Neural cell (in vitro differentiated cells): ENCODE data around the gene SERINC4.

Experiments
- CTCF ChIP-seq: fragments of 450-650 bp; IDR thresholded peaks from 2 replicates; pipeline ENCODE4 v1.5.1; 2014; ENCODE audit warnings: antibody characterized with exemption, mild to moderate bottlenecking, moderate library complexity; ENCODE audit not compliant: poor library complexity, severe bottlenecking
- EP300 ChIP-seq: fragments of 450-650 bp; conservative IDR thresholded peaks from 2 replicates; pipeline ENCODE4 v1.6.1; 2014; ENCODE audit warnings: antibody characterized with exemption, mild to moderate bottlenecking, moderate library complexity; ENCODE audit not compliant: poor library complexity, severe bottlenecking
- EZH2 ChIP-seq: fragments of 200-600, 300-800 bp; shearing (Covaris generic), sonication (generic); IDR thresholded peaks from 2 replicates; pipeline ENCODE4 v1.6.1; 2014; ENCODE audit warnings: antibody characterized with exemption, low read length, borderline replicate concordance, mild to moderate bottlenecking; ENCODE audit not compliant: insufficient read depth, poor library complexity, severe bottlenecking
- MXI1 ChIP-seq: fragments of 450-650 bp; conservative IDR thresholded peaks from 2 replicates; pipeline ENCODE4 v1.6.1; 2014; ENCODE audit warnings: antibody characterized with exemption, mild to moderate bottlenecking; ENCODE audit not compliant: poor library complexity, severe bottlenecking
- POLR2AphosphoS5 ChIP-seq: IDR thresholded peaks from 2 replicates; pipeline ENCODE4 v1.6.1; 2012
- RAD21 ChIP-seq: fragments of 450-650 bp; conservative IDR thresholded peaks from 2 replicates; pipeline ENCODE4 v1.6.1; 2014; ENCODE audit warnings: antibody characterized with exemption, mild to moderate bottlenecking, moderate library complexity
- SMC3 ChIP-seq: fragments of 450-650 bp; conservative IDR thresholded peaks from 2 replicates; pipeline ENCODE4 v1.6.1; 2014; ENCODE audit warnings: antibody characterized with exemption, mild to moderate bottlenecking, moderate library complexity; ENCODE audit not compliant: poor library complexity
- TAF1 ChIP-seq: IDR thresholded peaks from 2 replicates; pipeline ENCODE4 v1.6.1; 2012; ENCODE audit warnings: low read depth

GRCh38 chr15:43795197-43795596 lies 4.8 kb downstream of the SERINC4 start:
- no peak for TF ChIP-seq EZH2
- no peak for TF ChIP-seq MXI1
- TF ChIP-seq CTCF = no peak
- no peak for TF ChIP-seq POLR2AphosphoS5
- no peak for TF ChIP-seq RAD21
- TF ChIP-seq SMC3 = no peak
- no peak for TF ChIP-seq EP300
- no peak for TF ChIP-seq TAF1
